ENCODE results near the gene LBR.

- no peak for TF ChIP-seq CTCF (optimal IDR thresholded peaks at IDR 0.05 in 1 of 3, IDR thresholded peaks at IDR 0.05 in 1 of 3, conservative IDR thresholded peaks at IDR 0.05 in 1 of 3; ENCODE audit: extremely low read depth in 1 of 3, insufficient read depth in 2 of 3, low read length in 3 of 3)
- TF ChIP-seq EZH2 (IDR thresholded peaks at IDR 0.05; ENCODE audit: low read length): no peak
These were observed 47.1 kb downstream of the LBR start for GRCh38 chr1:225380691-225381090.
